GM12873 (cell line): Measurements from ENCODE around the gene ECHS1.
A peak's percentile ranks its signal among the peaks of the same experiment; 100 is the strongest.

Source experiments
- CTCF ChIP-seq: IDR thresholded peaks from 2 replicates; pipeline ENCODE4 v1.5.1; 2012; ENCODE audit warnings: low read depth, mild to moderate bottlenecking, moderate library complexity, low read length, control low read depth; ENCODE audit not compliant: insufficient read depth; ENCODE audit errors: missing control alignments

ECHS1 gene

GRCh38 chr10:133388973-133389818, 16.0 kb upstream of the ECHS1 start:
- TF ChIP-seq CTCF, result peak; percentile 2

DNA sequence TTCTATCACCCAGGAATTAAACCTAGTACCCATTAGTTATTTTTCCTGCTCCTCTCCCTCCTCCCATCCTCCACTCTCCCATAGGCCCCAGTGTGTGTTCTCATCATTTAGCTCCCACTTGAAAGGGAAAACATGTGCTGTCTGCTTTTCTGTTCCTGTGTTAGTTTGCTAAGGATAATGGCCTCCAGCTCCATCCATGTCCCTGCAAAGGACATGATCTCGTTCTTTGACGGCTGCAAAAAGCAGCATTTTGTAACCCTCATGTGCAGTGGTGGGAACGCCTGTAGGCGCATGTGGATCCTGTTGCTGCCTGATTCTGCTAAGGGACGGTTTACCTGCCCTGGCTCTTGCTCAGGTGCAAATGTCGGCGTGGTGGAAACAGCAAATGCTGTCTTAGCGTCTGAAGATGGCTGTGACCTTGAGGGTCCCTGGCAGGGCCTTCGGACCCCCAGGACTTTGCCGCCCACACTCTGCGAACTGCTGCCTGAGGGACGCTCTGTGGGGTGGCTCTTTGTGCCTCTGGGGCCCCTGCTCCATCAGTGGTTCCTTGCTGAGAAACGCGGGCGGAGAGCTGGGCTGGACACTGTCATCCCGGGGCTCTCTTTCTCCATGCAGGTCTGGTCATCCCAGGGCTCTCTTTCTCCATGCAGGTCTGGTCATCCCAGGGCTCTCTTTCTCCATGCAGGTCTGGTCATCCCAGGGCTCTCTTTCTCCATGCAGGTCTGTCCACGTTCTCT, 15.2 kb upstream of the ECHS1 start:
- no peak for TF ChIP-seq CTCF

DNA sequence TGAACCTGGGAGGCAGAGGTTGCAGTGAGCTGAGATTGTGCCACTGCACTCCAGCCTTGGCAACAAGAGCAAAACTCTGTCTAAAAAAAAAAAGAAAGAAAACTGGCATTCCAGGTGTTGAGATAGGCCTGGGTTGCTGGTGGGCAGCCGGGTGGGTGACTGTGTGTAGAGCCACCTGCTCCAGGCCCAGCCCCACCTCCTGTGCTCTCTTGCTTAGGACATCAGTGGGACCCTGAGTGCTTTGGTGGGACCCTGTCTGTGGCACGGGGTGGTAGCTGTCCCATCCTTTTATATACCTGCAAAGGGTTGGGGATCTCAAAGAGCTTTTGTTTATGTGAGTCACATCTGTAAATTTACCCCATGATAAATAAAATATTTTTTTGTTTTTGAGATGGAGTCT, 12.1 kb upstream of the ECHS1 start:
- no peak for TF ChIP-seq CTCF

GRCh38 chr10:133384071-133384470, 10.9 kb upstream of the ECHS1 start:
- TF ChIP-seq CTCF, result no peak

GRCh38 chr10:133383551-133383950, 10.4 kb upstream of the ECHS1 start:
- TF ChIP-seq CTCF, result no peak

DNA sequence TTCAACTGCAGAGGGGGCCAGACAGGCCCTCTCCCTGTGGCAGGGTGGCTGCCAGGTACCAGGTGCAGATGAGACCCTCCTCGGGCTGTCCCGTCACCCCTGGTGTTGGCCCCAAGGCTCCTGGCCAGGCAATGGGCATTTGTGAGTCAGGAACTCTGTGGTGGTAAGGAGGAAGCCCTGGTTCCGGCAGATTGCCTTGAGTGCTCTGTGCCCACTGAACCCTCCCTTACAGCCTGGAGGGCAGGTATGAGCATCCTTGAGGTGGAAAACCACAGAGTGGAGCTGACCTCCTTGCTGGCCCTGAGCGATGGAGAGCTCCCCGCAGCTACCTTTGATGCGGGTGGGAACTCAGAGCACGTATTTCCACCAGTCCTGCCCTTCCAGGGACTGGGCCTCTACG, 7.9 kb upstream of the ECHS1 start:
- TF ChIP-seq CTCF, result no peak
